OCI-LY7 (cell line): ENCODE measurements around the gene STK11IP.

Experiments
- CTCF ChIP-seq: fragments of 200-600 bp; sonication (generic); conservative IDR thresholded peaks from 2 replicates; pipeline ENCODE4 v1.5.1; 2014; ENCODE audit warnings: mild to moderate bottlenecking, antibody characterized with exemption, low read length, moderate library complexity, mixed read lengths
- EZH2phosphoT487 ChIP-seq: fragments of 200-600 bp; sonication (generic); IDR thresholded peaks from 2 replicates; pipeline ENCODE4 v1.6.1; 2018; ENCODE audit warnings: low read depth, borderline replicate concordance, mild to moderate bottlenecking, mixed run types, antibody characterized with exemption, low read length, moderate library complexity, mixed read lengths

- TF ChIP-seq CTCF (no peak), EZH2phosphoT487 (no peak)
Observed at GRCh38 chr2:219664041-219664440, 66.4 kb downstream of the STK11IP start.
